Spinal cord (tissue), 10 donors: ENCODE measurements around the gene NDUFB10. TPM values are rescaled to one million over a fixed set of nuclear protein-coding genes. Genes with fewer than 3 reads are reported as not detected.

Experiments used
- DNase-seq, 6 donors: peaks; one replicate each; pipeline versions ENCODE4 v3.0.0 to v3.0.0-alpha.2; 2013 to 2015; ENCODE audit warnings: low spot score in 6 of 6, low read depth in 4 of 6
- H3K27ac ChIP-seq: one replicate; pipeline ENCODE4 v1.5.1; 2013; ENCODE audit warnings: low read depth, low read length, control low read depth
- H3K27me3 ChIP-seq: one replicate; pipeline ENCODE4 v1.6.1; 2013; ENCODE audit warnings: low read length; ENCODE audit not compliant: control insufficient read depth, insufficient read depth
- H3K36me3 ChIP-seq: one replicate; pipeline ENCODE4 v1.6.1; 2013; ENCODE audit warnings: low read length; ENCODE audit not compliant: control insufficient read depth, insufficient read depth
- H3K4me1 ChIP-seq: one replicate; pipeline ENCODE4 v1.6.1; 2013; ENCODE audit warnings: low read length; ENCODE audit not compliant: control insufficient read depth, insufficient read depth
- H3K4me3 ChIP-seq: one replicate; pipeline ENCODE4 v1.5.1; 2013; ENCODE audit warnings: low read depth, low read length, control low read depth
- H3K9me3 ChIP-seq: one replicate; pipeline ENCODE4 v1.6.1; 2013; ENCODE audit warnings: low read length; ENCODE audit not compliant: control insufficient read depth, insufficient read depth
- WGBS: methylation state at CpG from one replicate; pipeline ENCODE4 v1.1.5; 2013; ENCODE audit warnings: missing lambda C conversion rate; ENCODE audit not compliant: insufficient coverage; 5-methylcytosine and 5-hydroxymethylcytosine counted together
- polyA plus RNA-seq, 2 donors: library from polyadenylated mRNA; unstranded; fragments of 120-200 nt; gene quantifications; one replicate each; pipeline ENCODE4 v1.2.1, GENCODE V29; 2013; ENCODE audit not compliant: insufficient read length in 2 of 2
- total RNA-seq, 2 donors: library from RNA; depleted of rRNA in 1 of 2; stranded (reverse); fragments of 120-200 nt in 1 of 2; fragments of >200 nt in 1 of 2; gene quantifications; one replicate each; pipeline versions ENCODE4 v1.2.3 to v1.2.4, GENCODE V29; 2013 to 2014
- donor health status: healthy.

The NDUFB10 gene
- total and polyA plus RNA-seq, 4 donors = 78.7 to 178 (median 158) TPM

- Histone ChIP-seq H3K4me1 (peaks cover 39% of the 10 kb centered on the region), H3K36me3 (peaks cover 43% of the 10 kb centered on the region), H3K27ac (no peak overlapping the region), H3K9me3 (no peaks in the 10 kb centered on the region), H3K4me3 (peak overlapping the region; percentile 31), H3K27me3 (peaks cover 32% of the 10 kb centered on the region)
- peak in 1 of 6 donors; percentile 19 for DNase-seq
- 4% methylated on average over 15 of the region's 18 CpGs for WGBS
Measured at GRCh38 chr16:1991135-1991551, 31.8 kb downstream of the NDUFB10 start.

GRCh38 chr16:1991588-1991947 is 32.2 kb downstream of the NDUFB10 start:
- Histone ChIP-seq H3K27ac (no peak overlapping the region), H3K4me3 (no peak overlapping the region), H3K36me3 (peaks cover 43% of the 10 kb centered on the region), H3K27me3 (peaks cover 32% of the 10 kb centered on the region), H3K4me1 (peaks cover 37% of the 10 kb centered on the region), H3K9me3 (no peaks in the 10 kb centered on the region)
- 9% methylated on average over 22 of the region's 22 CpGs for WGBS
- DNase-seq = no peak

GRCh38 chr16:1991948-1992703 is 32.8 kb downstream of the NDUFB10 start:
- no peaks in the 10 kb centered on the region for H3K9me3 ChIP-seq
- under 1% methylated on average over 80 of the region's 96 CpGs for WGBS
- DNase-seq = peak in 5 of 6 donors; percentile 58 to 95 (median 78)
- peaks cover 43% of the 10 kb centered on the region for H3K36me3 ChIP-seq
- H3K4me1 ChIP-seq = peaks cover 37% of the 10 kb centered on the region
- H3K27me3 ChIP-seq = peaks cover 32% of the 10 kb centered on the region
- H3K27ac ChIP-seq = no peak overlapping the region
- H3K4me3 ChIP-seq = peak overlapping the region; percentile 24

GRCh38 chr16:1992704-1993317 is 33.5 kb downstream of the NDUFB10 start:
- Histone ChIP-seq H3K27me3 (peaks cover 32% of the 10 kb centered on the region), H3K4me1 (peaks cover 38% of the 10 kb centered on the region), H3K9me3 (no peaks in the 10 kb centered on the region), H3K4me3 (no peak overlapping the region), H3K36me3 (peaks cover 43% of the 10 kb centered on the region), H3K27ac (no peak overlapping the region)
- 23% methylated on average over 50 of the region's 50 CpGs for WGBS
- no peak for DNase-seq

GRCh38 chr16:1993731-1994131 is 34.4 kb downstream of the NDUFB10 start:
- Histone ChIP-seq H3K27ac (no peak overlapping the region), H3K4me1 (peaks cover 40% of the 10 kb centered on the region), H3K36me3 (peaks cover 52% of the 10 kb centered on the region), H3K9me3 (no peaks in the 10 kb centered on the region), H3K4me3 (no peak overlapping the region), H3K27me3 (peaks cover 27% of the 10 kb centered on the region)
- no peak for DNase-seq
- 61% methylated on average over 2 of the region's 2 CpGs for WGBS

- no peak overlapping the region for H3K4me3 ChIP-seq
- 96% methylated on average over 24 of the region's 26 CpGs for WGBS
- DNase-seq = no peak
- H3K36me3 ChIP-seq = peaks cover 85% of the 10 kb centered on the region
- peaks cover 10% of the 10 kb centered on the region for H3K4me1 ChIP-seq
- H3K9me3 ChIP-seq = no peaks in the 10 kb centered on the region
- peaks cover 2% of the 10 kb centered on the region for H3K27me3 ChIP-seq
- no peak overlapping the region for H3K27ac ChIP-seq
Measured at GRCh38 chr16:1997494-1998359, 38.4 kb downstream of the NDUFB10 start.

- no peak for DNase-seq
- peaks cover 85% of the 10 kb centered on the region for H3K36me3 ChIP-seq
Measured at GRCh38 chr16:1998360-1998835, 39.1 kb downstream of the NDUFB10 start.

GRCh38 chr16:1998852-1999801 is 39.8 kb downstream of the NDUFB10 start:
- peaks cover 13% of the 10 kb centered on the region for H3K4me1 ChIP-seq
- WGBS = 93% methylated on average over 34 of the region's 39 CpGs
- no peak for DNase-seq
- H3K27me3 ChIP-seq = no peaks in the 10 kb centered on the region
- no peaks in the 10 kb centered on the region for H3K9me3 ChIP-seq
- H3K27ac ChIP-seq = no peak overlapping the region
- peaks cover 87% of the 10 kb centered on the region for H3K36me3 ChIP-seq
- no peak overlapping the region for H3K4me3 ChIP-seq

More at GRCh38 chr16:1998360-1998835, 39.1 kb downstream of the NDUFB10 start:
- Histone ChIP-seq H3K4me1 (peaks cover 6% of the 10 kb centered on the region), H3K27ac (no peak overlapping the region), H3K27me3 (no peaks in the 10 kb centered on the region), H3K9me3 (no peaks in the 10 kb centered on the region), H3K4me3 (no peak overlapping the region)
- WGBS = 93% methylated on average over 26 of the region's 27 CpGs
